ENCODE results near the gene FOXJ3. TPM values are rescaled to one million over a fixed set of nuclear protein-coding genes. Genes with fewer than 3 reads are reported as not detected.
A peak's percentile ranks its signal among the peaks of the same experiment; 100 is the strongest.

The FOXJ3 gene
- total and polyA plus RNA-seq, 2 of the 13 experiments (the other 11 are each of a cell fraction or from before 2014, with no cell fraction given): 16.6 to 48.5 TPM

DNA sequence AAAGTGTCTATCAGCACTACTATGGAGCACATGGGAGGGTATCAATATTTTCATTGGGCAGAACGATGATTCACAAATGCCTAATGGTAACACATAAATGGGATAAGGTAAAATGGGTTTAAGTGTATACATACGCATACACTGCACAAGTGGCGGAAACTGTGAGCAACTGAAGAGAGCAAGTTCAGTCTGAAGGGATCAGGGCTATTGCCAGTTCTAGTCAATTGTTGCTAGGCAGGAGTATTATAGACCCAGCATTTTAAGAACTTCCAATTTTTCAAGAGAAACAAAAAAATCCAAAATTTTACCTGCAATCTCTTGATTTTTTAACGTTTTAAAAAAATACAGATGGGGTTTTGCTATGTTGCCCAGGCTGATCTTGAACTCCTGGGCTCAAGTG lies 23.1 kb downstream of the FOXJ3 start:
- intact Hi-C loops (cut with micrococcal nuclease; ENCODE audit: unreplicated experiment): no loop called here
- H4K20me1 ChIP-seq (ENCODE audit: insufficient read depth, low read length): peaks cover 25% of the 10 kb centered on the region
- CTCF ChIA-PET (ENCODE audit: low intra/inter-chr PET ratio, low total read pairs): no interaction called here

DNA sequence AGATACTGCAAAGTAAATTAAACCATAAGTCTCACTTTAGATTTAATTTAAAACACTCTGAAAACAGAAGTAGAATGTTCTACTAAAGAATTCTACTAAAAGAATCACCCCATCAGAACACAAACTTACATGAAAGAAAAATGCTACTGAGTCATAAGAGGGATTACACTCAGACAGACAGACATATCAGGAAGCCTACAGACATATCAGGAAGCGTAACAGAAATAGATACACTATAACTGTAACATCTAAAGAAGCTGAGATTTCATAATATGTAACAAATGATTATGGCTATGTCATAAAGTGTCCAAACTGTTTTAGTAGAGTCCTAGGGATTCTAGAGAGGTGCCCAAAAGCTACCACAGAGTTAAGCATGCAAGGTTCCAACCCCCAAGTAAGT lies 23.9 kb downstream of the FOXJ3 start:
- no peaks in the 10 kb centered on the region for H3K9me3 ChIP-seq (ENCODE audit: low read length)
- no peaks in the 10 kb centered on the region for H3K27me3 ChIP-seq (ENCODE audit: control insufficient read depth in 1 of 2, insufficient read depth in 2 of 2, low read length in 2 of 2)
- H2AFZ ChIP-seq (ENCODE audit: low read length): no peak overlapping the region
- ATAC-seq (no peak), FAIRE-seq (no peak), DNase-seq (ENCODE audit: low spot score) (no peak)
- intact Hi-C loops (cut with micrococcal nuclease; ENCODE audit: unreplicated experiment): no loop called here
- in situ Hi-C loops (cut with HindIII; ENCODE audit: extremely low pct_ligation_motif_present, low pct_unique_long_range_greater_than_20kb): no loop called here
- no peak overlapping the region for H3K4me2 ChIP-seq (ENCODE audit: low read depth, low read length)
- no peak overlapping the region for H3K9ac ChIP-seq (ENCODE audit: insufficient read depth, low read depth, low read length)
- H3K4me3 ChIP-seq (replicated peaks in 1 of 3; ENCODE audit: insufficient read depth in 1 of 3, low read depth in 2 of 3, low read length in 3 of 3): no peak overlapping the region
- no TSS peak for BruUV-seq (replicated peaks)
- CTCF ChIA-PET (ENCODE audit: low intra/inter-chr PET ratio, low total read pairs): no interaction called here
- 42% methylated on average over 1 of the region's 1 CpG for WGBS (ENCODE audit: low lambda C conversion rate)
- H4K20me1 ChIP-seq (ENCODE audit: insufficient read depth, low read length): peaks cover 25% of the 10 kb centered on the region
- POLR2A ChIA-PET: no interaction called here
- peaks cover 44% of the 10 kb centered on the region for H3K4me1 ChIP-seq (ENCODE audit: insufficient read depth, low read length)
- no peak overlapping the region for H3K27ac ChIP-seq (ENCODE audit: extremely low read length, insufficient read depth, low read length)
- H3K79me2 ChIP-seq (ENCODE audit: insufficient read depth, low read length): peaks cover 77% of the 10 kb centered on the region
- H3K36me3 ChIP-seq (replicated peaks in 1 of 2; ENCODE audit: control insufficient read depth in 1 of 2, insufficient read depth in 2 of 2, low read length in 2 of 2): peaks cover 2 to 9% of the 10 kb centered on the region in 2 experiments; a peak in 3 of 5 replicates
- TF ChIP-seq ZNF354B (CRISPR knock-in tag; IDR thresholded peaks at IDR 0.05) (no peak), IRF2 (CRISPR knock-in tag; IDR thresholded peaks at IDR 0.05) (no peak), MEF2D (CRISPR knock-in tag; IDR thresholded peaks at IDR 0.05) (no peak), HHEX (CRISPR knock-in tag; IDR thresholded peaks at IDR 0.05) (no peak), HMGA1 (CRISPR knock-in tag; conservative IDR thresholded peaks at IDR 0.05) (no peak), ZSCAN31 (CRISPR knock-in tag; IDR thresholded peaks at IDR 0.05; ENCODE audit: low read depth) (no peak), SRSF1 (optimal IDR thresholded peaks at IDR 0.05; ENCODE audit: low read depth, low read length) (no peak), GATA4 (IDR thresholded peaks at IDR 0.05; ENCODE audit: borderline replicate concordance, low read depth) (no peak), TBX2 (CRISPR knock-in tag; IDR thresholded peaks at IDR 0.05; ENCODE audit: borderline replicate concordance) (no peak), HOXA3 (CRISPR knock-in tag; IDR thresholded peaks at IDR 0.05) (no peak)
- TF ChIP-seq, protein P1, sequence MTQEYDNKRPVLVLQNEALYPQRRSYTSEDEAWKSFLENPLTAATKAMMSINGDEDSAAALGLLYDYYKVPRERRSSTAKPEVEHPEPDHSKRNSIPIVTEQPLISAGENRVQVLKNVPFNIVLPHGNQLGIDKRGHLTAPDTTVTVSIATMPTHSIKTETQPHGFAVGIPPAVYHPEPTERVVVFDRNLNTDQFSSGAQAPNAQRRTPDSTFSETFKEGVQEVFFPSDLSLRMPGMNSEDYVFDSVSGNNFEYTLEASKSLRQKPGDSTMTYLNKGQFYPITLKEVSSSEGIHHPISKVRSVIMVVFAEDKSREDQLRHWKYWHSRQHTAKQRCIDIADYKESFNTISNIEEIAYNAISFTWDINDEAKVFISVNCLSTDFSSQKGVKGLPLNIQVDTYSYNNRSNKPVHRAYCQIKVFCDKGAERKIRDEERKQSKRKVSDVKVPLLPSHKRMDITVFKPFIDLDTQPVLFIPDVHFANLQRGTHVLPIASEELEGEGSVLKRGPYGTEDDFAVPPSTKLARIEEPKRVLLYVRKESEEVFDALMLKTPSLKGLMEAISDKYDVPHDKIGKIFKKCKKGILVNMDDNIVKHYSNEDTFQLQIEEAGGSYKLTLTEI (CRISPR knock-in tag; conservative IDR thresholded peaks at IDR 0.05): no peak
- TF ChIP-seq, protein P2, sequence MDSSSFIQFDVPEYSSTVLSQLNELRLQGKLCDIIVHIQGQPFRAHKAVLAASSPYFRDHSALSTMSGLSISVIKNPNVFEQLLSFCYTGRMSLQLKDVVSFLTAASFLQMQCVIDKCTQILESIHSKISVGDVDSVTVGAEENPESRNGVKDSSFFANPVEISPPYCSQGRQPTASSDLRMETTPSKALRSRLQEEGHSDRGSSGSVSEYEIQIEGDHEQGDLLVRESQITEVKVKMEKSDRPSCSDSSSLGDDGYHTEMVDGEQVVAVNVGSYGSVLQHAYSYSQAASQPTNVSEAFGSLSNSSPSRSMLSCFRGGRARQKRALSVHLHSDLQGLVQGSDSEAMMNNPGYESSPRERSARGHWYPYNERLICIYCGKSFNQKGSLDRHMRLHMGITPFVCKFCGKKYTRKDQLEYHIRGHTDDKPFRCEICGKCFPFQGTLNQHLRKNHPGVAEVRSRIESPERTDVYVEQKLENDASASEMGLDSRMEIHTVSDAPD (CRISPR knock-in tag; IDR thresholded peaks at IDR 0.05): no peak
- TF ChIP-seq, protein P3, sequence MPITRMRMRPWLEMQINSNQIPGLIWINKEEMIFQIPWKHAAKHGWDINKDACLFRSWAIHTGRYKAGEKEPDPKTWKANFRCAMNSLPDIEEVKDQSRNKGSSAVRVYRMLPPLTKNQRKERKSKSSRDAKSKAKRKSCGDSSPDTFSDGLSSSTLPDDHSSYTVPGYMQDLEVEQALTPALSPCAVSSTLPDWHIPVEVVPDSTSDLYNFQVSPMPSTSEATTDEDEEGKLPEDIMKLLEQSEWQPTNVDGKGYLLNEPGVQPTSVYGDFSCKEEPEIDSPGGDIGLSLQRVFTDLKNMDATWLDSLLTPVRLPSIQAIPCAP (CRISPR knock-in tag; IDR thresholded peaks at IDR 0.05; ENCODE audit: low read depth): no peak

More for the DNA sequence above, 23.1 kb downstream of the FOXJ3 start:
- Histone ChIP-seq H3K27ac (ENCODE audit: extremely low read length, insufficient read depth, low read length) (no peak overlapping the region), H3K9me3 (ENCODE audit: low read length) (no peaks in the 10 kb centered on the region), H3K79me2 (ENCODE audit: insufficient read depth, low read length) (peaks cover 82% of the 10 kb centered on the region), H3K9ac (ENCODE audit: insufficient read depth, low read depth, low read length) (no peak overlapping the region), H2AFZ (ENCODE audit: low read length) (no peak overlapping the region), H3K4me1 (ENCODE audit: insufficient read depth, low read length) (peaks cover 52% of the 10 kb centered on the region), H3K27me3 (ENCODE audit: control insufficient read depth in 1 of 2, insufficient read depth in 2 of 2, low read length in 2 of 2) (no peaks in the 10 kb centered on the region), H3K36me3 (replicated peaks in 1 of 2; ENCODE audit: control insufficient read depth in 1 of 2, insufficient read depth in 2 of 2, low read length in 2 of 2) (peaks cover 2 to 9% of the 10 kb centered on the region in 2 experiments; a peak in 3 of 5 replicates), H3K4me3 (replicated peaks in 1 of 3; ENCODE audit: insufficient read depth in 1 of 3, low read depth in 2 of 3, low read length in 3 of 3) (no peak overlapping the region), H3K4me2 (ENCODE audit: low read depth, low read length) (no peak overlapping the region)
- in situ Hi-C loops (cut with HindIII; ENCODE audit: extremely low pct_ligation_motif_present, low pct_unique_long_range_greater_than_20kb): no loop called here
- DNase-seq (ENCODE audit: low spot score) (no peak), FAIRE-seq (no peak), ATAC-seq (no peak)
- POLR2A ChIA-PET: no interaction called here
- TF ChIP-seq HMG20B (CRISPR knock-in tag; conservative IDR thresholded peaks at IDR 0.05) (no peak), RFX5 (IDR thresholded peaks at IDR 0.05; ENCODE audit: low read depth, low read length) (peak; percentile 74; the same call in 1 of the 2 replicates), SP5 (CRISPR knock-in tag; IDR thresholded peaks at IDR 0.05; ENCODE audit: borderline replicate concordance, low read depth) (no peak), NFIB (CRISPR knock-in tag; IDR thresholded peaks at IDR 0.05; ENCODE audit: borderline replicate concordance) (no peak), CENPT (CRISPR knock-in tag; IDR thresholded peaks at IDR 0.05; ENCODE audit: low read depth) (no peak), ZNF781 (CRISPR knock-in tag; IDR thresholded peaks at IDR 0.05; ENCODE audit: borderline replicate concordance, not compliant biosample characterization) (no peak)
- TF ChIP-seq, protein P4, sequence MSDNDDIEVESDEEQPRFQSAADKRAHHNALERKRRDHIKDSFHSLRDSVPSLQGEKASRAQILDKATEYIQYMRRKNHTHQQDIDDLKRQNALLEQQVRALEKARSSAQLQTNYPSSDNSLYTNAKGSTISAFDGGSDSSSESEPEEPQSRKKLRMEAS (IDR thresholded peaks at IDR 0.05): no peak
- no TSS peak for BruUV-seq (replicated peaks)
- 88% methylated on average over 4 of the region's 4 CpGs for WGBS (ENCODE audit: low lambda C conversion rate)
